Activated effector memory CD4-positive, alpha-beta T cell treated with Interleukin-2 at 50 U/mL for 16 hours (primary cell): ENCODE measurements around the gene GCN1.

Experiments used
- DNase-seq: peaks from one replicate; pipeline ENCODE4 v3.0.0-alpha.2; 2020

GCN1 gene

DNA sequence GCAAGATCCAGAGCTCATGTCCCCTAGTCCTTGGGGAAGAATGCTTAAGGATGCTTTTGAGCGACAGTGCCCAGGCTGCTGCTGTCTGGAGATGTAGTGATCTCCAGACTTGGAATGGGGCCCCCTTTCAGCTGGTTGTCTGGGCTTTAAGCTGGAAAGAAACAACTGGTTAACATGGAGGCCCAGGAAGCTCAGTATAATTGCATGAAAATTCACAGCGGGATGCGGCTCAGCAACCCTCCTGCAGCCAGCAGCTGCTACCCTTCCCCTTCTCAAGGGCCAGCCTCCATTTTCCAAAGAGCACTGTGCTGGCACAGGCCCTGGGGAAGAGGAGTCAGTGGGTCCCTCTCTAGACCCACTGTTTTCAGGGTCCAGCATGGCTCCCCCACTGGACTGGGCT lies 104.3 kb downstream of the GCN1 start:
- no peak for DNase-seq

DNA sequence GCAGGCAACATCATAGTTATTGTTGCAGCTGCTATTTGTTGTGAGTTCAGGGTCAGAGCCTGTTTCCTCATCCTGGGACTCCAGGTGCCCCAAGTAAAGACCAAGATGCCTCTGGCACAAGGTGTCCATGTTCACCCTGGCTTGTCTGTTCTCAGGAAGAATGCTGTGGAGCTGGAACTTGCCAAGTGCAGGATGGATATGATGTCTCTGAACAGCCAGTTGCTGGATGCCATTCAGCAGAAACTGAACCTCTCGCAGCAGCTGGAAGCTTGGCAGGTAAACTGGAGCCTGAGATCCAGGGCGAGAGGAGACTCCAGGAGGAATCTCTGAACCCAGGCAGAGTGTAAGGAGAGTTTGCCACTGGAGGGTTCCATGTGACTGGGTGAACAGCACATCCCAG lies 104.7 kb downstream of the GCN1 start:
- no peak for DNase-seq

DNA sequence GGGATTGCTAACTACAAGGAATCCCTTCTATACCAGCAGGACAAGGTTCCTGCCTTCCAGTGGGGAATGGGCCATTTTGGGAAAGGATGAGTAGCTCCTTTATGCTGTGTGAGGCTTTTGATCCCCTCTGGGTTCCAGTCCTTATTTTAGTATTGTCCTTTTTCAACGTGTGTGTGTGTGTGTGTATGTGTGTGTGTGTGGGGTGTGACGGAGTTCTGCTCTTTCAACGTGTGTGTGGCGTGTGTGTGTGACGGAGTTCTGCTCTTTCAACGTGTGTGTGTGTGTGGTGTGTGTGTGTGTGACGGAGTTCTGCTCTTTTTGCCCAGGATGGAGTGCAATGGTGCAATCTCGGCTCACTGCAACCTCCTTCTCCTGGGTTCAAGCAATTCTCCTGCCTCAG lies 105.4 kb downstream of the GCN1 start:
- no peak for DNase-seq

DNA sequence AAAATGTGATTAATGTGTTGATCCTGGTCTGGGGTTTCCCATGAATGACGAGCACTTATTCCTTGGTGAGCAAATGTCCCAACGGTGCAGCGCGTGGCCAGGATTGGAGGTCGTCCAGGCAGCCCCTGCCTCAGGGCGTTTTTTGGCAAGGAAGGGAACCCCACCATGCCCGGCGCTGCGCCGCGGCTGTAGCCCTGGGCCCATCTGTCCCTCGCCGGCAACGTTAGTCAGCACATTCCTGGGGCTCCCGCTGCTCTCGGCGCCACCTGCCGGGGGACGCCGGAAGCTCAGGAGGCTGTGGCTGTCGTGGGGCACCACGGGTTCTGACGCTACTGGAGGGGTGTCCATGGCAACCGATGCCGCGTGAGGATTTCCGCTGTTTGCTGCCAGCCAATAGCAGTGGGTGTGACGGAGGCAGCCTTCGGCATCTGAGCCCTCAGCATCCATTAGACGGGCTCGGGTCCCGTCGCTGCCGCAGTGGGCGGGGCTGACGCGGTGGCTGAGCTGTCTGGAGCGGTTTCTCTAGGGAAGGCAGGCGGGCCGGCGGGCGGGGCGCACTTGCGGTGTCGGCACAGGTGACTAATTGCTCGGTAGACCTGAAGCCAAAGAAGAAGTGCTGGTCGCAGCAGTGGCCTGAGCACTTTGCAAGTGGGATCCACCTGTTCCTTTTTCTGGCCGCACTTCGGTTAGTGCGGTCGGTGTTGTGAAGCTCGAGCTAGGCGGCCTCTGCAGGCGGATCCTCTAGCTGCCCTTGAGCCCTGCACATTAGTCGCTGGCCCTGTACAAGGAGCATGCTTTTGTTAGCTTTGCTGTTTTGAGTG lies 107.5 kb downstream of the GCN1 start:
- peak; percentile 99 for DNase-seq

DNA sequence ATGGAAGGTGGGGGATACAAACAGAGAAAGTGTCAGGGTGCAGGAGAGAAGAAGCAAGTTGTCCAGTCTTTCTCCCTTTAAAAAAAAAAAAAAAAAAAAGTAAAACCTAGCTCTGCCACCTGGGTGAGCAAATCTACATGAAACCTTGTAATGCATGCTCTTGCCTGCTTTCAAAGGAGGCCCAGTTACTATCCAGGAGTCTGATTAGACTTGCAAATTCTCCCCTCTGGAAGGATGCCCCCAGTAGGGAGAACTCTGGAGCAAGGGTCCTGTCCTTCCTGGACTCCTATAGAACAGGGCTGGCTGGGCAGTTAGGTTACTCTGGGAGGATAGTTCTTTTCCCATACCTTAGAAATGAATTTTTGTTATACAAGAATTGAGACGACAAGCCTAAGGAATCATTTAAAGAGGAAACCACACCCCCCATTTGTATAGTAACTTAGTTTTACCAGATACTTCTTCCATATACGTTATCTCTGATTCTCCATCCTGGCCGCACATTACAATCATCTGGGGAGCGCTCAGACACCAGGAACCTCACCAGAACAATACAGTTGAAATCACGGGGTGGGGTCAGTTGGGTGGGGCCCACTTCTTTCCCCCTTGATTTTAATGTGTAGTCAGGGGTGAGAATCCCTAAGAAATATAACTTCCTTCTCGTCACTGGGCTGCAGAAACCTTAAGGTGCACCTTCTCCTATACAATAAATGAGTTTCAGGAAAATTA lies 108.4 kb downstream of the GCN1 start:
- DNase-seq = no peak

DNA sequence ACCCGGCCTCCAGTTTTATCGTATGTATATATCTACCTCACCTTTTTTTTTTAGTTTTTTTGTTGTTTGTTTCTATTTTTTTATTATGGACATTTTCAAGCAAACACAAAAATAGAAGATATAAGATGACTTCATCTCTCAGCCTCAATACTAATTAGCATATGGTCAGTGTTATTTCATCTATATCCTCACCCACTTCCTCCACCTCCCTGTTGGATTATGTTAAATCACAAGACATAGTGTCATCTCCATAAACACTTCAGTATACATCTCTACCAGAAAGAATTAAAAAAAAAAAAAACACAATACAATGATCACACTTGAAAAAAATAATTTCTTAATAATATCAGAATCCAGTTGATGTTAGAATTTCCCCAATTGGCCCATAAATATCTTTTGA lies 112.9 kb downstream of the GCN1 start:
- no peak for DNase-seq

DNA sequence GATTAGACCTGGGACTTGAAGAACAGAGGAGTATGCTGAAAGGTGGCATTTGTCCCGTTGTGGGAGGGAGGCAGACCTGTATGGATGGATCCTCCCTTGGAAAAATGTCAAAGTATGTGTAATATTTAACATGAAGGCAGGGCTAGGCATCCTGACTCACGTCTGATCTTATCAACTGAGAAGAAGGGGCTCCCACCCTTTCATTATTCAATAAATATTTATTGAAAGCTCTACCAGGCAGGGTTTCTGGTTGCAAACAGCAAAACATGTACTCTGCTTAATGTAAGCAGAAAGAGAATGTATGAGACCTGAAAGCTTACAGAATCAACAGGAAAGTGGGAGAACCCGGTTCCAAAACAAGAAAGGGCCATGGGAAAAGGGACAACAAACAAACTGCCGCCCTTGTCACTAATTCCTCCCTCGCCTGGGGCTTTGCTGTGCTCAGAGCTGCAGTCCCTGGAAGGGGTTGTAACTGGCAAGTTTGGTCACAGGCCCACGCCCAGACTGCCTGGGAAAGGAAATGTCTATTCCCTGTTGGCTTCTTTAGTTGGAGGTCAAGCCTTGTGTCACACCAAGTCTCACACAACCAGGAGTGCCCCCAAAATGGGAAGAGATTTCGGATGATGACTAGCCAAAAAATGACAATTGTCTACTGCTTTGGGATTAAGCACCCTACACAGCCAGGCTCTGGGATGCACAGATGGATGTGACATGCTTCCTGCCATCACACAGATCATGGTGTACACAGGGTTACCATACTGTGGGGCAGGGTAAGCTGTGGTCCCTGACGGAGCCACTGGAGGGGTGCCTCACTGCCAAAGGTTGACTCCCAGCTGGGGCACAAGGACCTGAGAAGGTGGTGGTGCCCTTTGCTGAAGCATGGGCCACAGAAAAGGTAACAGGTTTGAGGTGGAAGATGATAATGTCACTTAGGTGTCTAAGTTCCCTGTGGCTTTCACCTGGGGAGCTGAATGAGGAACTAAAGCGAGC lies 114.8 kb downstream of the GCN1 start:
- no peak for DNase-seq

DNA sequence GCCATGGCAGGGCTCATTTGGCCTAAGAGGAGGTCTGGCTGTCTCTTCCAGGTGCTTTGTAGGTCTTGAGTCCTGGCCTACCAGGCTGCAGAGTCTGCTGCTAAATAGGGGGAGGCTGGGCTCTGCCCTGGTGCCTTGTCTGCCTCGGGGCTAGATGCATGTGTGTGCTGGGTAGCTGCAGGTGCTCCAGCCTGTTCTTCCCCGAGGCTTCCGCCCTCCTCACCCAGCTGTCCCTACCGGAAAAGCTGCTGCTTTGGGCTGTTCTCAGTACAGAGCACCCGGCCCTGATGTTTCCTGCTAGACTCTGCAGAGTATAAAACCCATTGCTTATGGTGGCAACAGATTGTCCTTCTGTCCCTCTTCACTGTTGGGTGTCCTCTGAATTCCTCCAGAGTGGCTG lies 115.6 kb downstream of the GCN1 start:
- DNase-seq = no peak

DNA sequence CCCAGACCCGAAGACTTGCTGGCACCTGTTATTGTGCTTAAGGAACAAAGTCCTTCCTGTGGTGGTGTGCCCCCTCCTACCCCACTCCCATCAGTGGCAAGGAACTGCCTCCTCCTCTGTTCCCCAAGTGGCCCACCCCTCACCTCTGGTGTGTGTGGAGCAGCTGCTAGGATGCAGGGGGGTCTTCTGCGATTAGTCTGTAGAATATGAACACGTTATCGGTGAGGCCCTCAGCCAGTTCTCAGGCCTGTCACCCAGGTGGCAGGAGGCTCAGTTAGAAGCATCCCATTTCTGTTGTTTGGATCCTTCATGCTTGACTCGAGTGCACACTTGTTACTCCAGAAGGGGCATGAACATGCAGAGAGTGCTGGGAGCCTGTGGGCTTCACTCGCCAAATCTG lies 117.3 kb downstream of the GCN1 start:
- DNase-seq = no peak
